Measurements from ENCODE around the gene PRDM13.
"Not testable (repeated sequence)": the region's sequence is repeated elsewhere in the genome, so short reads cannot be mapped to it uniquely, and the experiment has no call there.

Gene PRDM13

DNA sequence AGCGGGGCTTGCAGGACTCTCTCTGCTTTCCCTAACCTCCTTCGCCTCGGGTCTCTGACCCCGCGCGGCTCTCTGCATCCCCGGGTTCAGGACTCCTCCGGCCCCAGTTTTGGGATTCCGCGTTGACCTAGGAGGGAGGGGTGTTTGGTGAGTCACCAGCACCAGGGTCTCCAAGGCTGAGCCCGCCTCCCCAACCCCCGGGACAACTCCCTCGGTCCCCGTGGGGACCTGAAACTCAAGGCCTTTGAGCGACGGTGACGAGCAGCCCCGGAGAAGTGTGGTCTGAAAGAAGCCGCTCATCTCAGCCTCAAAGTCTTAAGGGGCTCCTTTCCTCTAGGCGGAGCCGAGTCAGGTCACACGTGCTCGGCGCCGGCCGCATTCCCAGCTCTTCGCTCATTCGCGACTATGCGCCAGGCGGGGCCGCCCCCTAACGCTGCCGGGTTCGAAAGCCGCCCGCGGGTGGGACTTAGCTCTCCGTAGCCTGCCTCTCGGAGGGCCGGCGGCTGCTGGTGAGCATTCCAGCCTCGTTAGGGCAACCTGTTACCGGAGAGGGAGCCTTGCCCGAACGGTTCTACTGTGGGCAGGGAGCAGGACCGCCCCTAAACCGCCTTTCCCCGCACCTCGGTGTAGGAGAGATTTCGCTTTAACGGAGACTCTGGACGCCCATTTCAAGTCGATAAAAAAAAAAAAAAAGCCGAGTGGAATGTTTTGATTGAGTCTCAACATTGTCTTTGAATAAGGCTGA is 3.0 kb upstream of the PRDM13 start:
- DNase-seq (ENCODE audit: low spot score) = no peak

DNA sequence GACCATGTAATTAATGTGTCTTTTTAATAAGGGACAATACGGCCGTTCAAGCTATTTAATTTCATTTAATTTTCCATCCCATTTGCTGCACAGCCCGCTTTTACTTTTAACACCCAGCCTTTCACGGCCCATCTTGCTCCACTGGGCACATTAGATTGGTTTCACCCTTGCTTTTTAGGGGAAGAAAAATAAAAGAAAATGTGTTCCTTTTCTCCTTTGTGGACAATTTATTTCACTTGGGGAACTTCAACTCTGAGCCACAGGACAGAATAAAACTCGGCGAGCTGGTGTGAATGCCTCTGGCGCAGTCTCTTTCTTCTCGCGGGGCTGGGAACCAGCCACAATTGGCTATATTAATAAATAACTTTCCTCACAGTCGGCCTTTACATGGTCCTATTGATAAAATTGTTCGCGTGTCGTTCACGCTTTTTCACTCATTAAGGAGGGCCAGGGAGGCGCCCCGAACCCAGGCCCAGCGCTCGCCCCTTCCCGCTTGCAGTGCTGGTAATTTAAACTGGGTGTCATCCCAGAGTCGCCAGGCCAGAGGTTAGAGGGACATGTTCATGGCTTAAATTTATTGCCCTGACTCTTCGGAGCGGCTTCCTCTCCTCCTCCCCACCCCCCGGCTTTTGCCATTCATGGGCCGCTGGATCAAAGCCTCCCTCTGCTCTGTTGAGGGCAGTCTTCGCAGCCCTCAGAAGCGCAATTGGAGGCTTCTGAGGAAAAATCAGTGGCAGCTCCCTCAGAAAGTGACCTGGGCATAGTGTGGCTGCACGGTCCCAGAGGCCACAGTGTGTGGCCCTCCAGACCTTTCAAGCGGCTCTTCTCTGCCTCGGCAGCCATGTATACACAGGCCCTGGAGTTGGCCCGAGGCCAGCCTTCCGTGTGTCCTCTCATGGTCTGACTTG is 2.2 kb upstream of the PRDM13 start:
- no peak for DNase-seq (ENCODE audit: low spot score)

- DNase-seq (ENCODE audit: low spot score) = no peak
Observed at GRCh38 chr6:99605074-99605734, 1.4 kb upstream of the PRDM13 start.

GRCh38 chr6:99605911-99606655 is 550 bp upstream of the PRDM13 start:
- no peak for DNase-seq (ENCODE audit: low spot score)

- no peak for DNase-seq (ENCODE audit: low spot score)
Observed at GRCh38 chr6:99607416-99608036, 893 bp downstream of the PRDM13 start.

DNA sequence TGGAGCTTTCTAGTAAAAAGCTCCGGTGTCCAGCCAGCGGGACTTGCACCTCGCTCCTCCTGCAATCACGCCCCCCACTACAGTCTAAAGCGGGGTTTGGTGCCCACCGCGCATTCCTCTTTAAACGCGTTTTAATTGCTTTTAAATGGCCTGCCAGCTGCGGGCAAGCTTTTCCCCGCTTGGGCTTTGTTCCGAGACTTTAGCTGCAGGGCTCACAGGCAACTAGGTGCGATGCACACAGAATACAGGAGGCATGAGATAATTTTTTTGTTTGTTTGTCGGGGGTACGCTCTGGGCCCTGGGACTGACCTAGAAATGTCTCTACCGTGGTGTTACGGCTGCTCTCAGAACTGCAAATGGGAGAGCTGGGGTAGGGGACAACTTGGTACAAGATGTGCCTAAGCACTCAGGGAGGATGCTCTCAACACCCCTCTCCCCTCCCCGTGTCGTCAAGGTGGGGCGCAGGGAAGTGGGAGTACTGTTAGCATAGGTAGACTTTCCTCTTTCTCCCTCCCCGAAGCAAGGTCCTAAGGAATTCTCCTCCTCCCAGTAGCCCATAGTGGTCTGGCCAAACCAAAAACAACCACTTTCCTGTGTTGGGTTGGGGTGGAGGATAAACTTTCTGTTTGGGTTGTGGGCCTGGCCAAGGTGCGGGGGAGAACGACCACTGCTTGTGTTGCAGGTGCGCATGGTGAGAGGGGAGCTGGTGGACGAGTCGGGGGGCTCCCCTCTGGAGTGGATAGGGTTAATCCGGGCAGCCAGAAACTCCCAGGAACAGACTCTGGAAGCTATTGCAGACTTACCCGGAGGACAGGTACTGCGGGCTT is 1.6 kb downstream of the PRDM13 start:
- no peak for DNase-seq (ENCODE audit: low spot score)

DNA sequence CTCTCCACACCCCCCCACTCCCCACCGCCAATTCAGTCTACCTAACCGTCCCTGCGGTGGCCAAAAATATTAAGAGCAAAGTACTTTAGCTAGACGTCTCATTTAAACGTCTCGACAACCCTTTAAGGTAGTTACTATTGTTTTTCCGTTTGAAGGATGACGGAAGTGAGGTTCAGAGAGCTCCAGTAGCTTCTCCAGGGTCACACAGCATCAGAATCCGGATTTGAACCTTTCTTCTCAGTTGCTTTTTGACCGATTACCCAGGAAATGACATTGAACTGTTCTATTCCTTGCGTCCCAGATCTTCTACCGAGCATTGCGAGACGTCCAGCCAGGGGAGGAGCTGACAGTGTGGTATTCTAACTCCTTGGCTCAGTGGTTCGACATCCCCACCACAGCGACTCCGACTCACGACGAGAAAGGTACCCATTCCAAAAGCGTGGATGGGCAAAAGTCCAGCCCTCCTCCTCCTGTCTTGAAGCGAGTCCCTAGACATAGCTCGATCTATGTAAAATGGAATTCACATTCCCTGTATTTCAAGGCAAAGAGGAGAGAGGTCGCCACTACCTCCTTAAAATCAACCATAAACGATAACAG is 2.4 kb downstream of the PRDM13 start:
- no peak for DNase-seq (ENCODE audit: low spot score)

DNA sequence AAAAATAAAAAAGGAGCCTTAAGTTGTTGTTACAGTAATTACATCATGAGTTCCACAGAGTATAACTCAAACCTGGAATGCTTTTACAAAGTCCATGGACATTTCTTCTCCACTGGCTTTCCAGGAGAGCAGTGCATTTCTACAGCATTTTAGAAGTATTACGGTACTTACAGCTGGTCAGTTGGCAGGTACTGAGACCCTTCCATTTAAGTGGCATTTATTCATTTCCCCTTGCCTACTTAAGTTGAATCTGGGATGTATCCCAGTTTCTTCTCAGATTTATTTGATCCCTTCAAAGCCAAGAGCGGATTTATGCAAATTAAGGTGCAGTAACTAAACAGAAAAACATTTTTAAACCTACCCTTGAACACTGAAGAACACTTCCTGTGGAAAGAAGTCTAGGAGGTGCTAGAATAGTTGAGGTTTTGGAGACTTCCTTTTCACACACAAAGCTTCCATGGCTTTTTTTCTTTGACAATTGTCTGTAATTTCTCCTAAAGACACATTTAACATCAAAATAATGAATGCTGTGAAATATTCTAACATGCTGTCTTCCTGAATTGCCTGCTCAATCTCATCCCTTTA is 3.4 kb downstream of the PRDM13 start:
- DNase-seq (ENCODE audit: low spot score) = no peak

GRCh38 chr6:99611148-99611547 is 4.5 kb downstream of the PRDM13 start:
- no peak for DNase-seq (ENCODE audit: low spot score)

- no peak for DNase-seq (ENCODE audit: low spot score)
Observed at GRCh38 chr6:99612551-99613408, 6.1 kb downstream of the PRDM13 start.

- peak; percentile 63 for DNase-seq (ENCODE audit: low spot score)
Observed at GRCh38 chr6:99613409-99613704, 6.7 kb downstream of the PRDM13 start.

DNA sequence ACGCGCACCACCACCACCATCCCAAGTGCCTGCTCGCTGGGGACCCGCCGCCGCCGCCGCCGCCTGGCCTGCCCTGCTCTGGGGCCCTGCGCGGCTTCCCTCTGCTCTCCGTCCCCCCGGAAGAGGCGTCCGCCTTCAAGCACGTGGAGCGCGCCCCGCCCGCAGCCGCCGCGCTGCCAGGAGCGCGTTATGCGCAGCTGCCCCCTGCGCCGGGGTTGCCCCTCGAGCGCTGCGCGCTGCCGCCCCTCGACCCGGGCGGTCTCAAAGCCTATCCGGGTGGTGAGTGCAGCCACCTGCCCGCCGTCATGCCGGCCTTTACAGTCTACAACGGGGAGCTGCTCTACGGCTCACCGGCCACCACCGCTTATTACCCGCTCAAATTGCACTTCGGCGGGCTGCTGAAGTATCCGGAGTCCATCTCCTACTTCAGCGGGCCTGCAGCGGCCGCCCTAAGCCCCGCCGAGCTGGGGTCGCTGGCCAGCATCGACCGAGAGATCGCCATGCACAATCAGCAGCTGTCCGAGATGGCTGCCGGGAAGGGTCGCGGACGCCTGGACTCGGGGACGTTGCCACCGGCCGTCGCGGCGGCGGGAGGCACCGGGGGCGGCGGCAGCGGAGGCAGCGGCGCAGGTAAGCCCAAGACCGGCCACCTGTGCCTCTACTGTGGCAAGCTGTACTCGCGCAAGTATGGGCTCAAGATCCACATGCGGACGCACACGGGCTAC is 7.2 kb downstream of the PRDM13 start:
- no peak for DNase-seq (ENCODE audit: low spot score)

- no peak for DNase-seq (ENCODE audit: low spot score)
Observed at GRCh38 chr6:99614430-99615186, 8.0 kb downstream of the PRDM13 start.

- DNase-seq (ENCODE audit: low spot score) = no peak
Observed at GRCh38 chr6:99617131-99617530, 10.5 kb downstream of the PRDM13 start.

GRCh38 chr6:99618649-99619408 is 12.2 kb downstream of the PRDM13 start:
- DNase-seq (ENCODE audit: low spot score) = no peak

- no peak for DNase-seq (ENCODE audit: low spot score)
Observed at GRCh38 chr6:99619409-99619762, 12.8 kb downstream of the PRDM13 start.

DNA sequence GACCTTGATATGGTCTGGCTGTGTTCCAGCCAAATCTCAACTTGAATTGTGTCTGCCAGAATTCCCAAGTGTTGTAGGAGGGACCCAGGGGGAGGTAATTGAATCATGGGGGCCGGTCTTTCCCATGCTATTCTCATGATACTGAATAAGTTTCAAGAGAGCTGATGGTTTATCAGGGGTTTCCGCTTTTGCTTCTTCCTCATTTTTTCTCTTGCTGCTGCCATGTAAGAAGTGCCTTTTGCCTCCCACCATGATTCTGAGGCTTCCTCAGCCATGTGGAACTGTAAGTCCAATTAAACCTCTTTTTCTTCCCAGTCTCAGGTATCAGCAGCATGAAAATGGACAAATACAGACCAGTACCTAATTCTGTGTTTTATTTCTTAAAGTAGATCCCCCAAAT is 15.4 kb downstream of the PRDM13 start:
- DNase-seq (ENCODE audit: low spot score) = not testable (repeated sequence)
